PFSK-1 (cell line): ENCODE results near the gene CA12.

ENCODE experiments used
- FOXP2 ChIP-seq: optimal IDR thresholded peaks from 2 replicates; pipeline ENCODE3; 2011; ENCODE audit warnings: borderline replicate concordance, control low read depth, inconsistent platforms; ENCODE audit not compliant: insufficient read depth; ENCODE audit errors: extremely low read length, extremely low read depth
- POLR2AphosphoS5 ChIP-seq: IDR thresholded peaks from 2 replicates; pipeline ENCODE4 v1.6.1; 2012; ENCODE audit warnings: low read depth, mild to moderate bottlenecking, control low read depth, low read length, moderate library complexity
- REST ChIP-seq, 2 experiments: IDR thresholded peaks; 2 replicates each; pipeline versions ENCODE4 v1.6.1 to v1.8.0; 2011 to 2012; ENCODE audit warnings: low read depth in 2 of 2, low read length in 2 of 2, control low read depth in 1 of 2, inconsistent platforms in 1 of 2, mild to moderate bottlenecking in 1 of 2, moderate library complexity in 1 of 2; ENCODE audit not compliant: insufficient read depth in 1 of 2
- SIN3A ChIP-seq: IDR thresholded peaks from 2 replicates; pipeline ENCODE4 v1.6.1; 2012; ENCODE audit warnings: mild to moderate bottlenecking, low read length, moderate library complexity, borderline replicate concordance; ENCODE audit not compliant: insufficient read depth
- TAF1 ChIP-seq: IDR thresholded peaks from 2 replicates; pipeline ENCODE4 v1.6.1; 2012; ENCODE audit warnings: low read length, control low read depth, borderline replicate concordance; ENCODE audit not compliant: insufficient read depth

CA12 gene

GRCh38 chr15:63391669-63392360 is 10.2 kb upstream of the CA12 start:
- TF ChIP-seq POLR2AphosphoS5 (no peak), REST (IDR thresholded peaks at IDR 0.05; ENCODE audit: insufficient read depth in 1 of 2, low read depth in 2 of 2, low read length in 2 of 2) (no peak), SIN3A (no peak), TAF1 (no peak), FOXP2 (no peak)

GRCh38 chr15:63390689-63391088 is 9.0 kb upstream of the CA12 start:
- no peak for TF ChIP-seq POLR2AphosphoS5
- no peak for TF ChIP-seq FOXP2
- no peak for TF ChIP-seq SIN3A
- no peak for TF ChIP-seq REST (IDR thresholded peaks at IDR 0.05; ENCODE audit: insufficient read depth in 1 of 2, low read depth in 2 of 2, low read length in 2 of 2)

DNA sequence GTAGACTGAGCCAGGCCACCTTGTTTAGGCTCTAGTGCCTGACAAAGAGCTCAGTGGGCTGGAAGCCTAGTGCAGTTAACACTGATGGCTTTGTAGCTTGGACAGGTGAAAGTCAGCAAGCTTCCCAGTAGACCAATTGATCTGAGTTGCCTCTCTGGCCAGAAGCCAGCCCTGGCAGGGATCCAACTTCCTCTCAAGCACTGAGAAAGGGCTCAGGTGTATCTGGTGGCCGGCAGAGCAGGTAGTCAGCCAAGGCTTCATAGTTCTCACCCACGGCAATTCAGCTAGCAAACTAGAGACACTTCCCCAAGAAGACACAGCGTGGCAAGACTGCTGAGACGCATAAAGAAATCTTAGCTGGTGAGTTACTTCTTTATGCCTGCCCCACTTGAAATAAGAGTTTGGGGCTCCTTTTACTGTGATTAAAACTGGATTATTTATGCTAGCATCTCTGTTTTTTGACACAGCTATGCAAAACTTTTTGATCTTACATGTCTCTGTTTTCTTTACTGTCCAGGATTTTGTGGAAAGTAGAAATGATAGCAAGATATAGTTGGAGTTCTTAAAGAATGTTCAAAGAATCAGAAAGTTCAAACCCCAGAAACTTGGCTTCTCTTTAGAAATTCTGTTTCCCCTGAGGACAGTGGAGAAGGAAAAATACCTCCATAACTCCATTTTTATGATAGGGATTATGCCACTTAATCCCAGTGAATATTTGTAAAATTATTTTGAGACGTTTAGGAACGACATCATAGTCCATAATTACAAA is 8.4 kb upstream of the CA12 start:
- TF ChIP-seq REST (IDR thresholded peaks at IDR 0.05; ENCODE audit: insufficient read depth in 1 of 2, low read depth in 2 of 2, low read length in 2 of 2) (no peak), SIN3A (no peak), POLR2AphosphoS5 (no peak), FOXP2 (no peak), TAF1 (no peak)

DNA sequence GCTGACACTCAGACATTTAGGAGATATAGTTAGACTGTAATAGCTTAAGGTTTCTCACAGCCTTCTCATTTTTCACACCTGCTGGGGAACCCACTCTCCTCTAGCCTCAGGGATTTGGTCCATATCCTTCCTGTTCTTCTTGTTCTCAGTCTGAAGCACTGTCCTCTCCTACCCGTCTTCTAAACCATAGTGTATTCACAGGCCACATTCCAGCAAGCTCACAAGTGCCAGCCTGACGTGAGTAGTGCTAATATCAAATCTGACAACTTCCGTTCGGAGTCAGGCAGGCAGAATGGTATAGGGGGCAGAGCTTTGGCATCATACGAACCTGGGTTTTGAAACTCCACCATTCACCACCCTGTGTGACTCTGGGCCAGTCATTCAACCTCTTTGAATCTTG is 6.9 kb upstream of the CA12 start:
- TF ChIP-seq REST (IDR thresholded peaks at IDR 0.05; ENCODE audit: insufficient read depth in 1 of 2, low read depth in 2 of 2, low read length in 2 of 2) = no peak
- TF ChIP-seq POLR2AphosphoS5 = no peak
